ENCODE data around the gene UBE4B. TPM values are rescaled to one million over a fixed set of nuclear protein-coding genes. Genes with fewer than 3 reads are reported as not detected.

UBE4B gene
- total and polyA plus RNA-seq, 9 of the 15 experiments (the other 6 are each of a cell fraction or from before 2014, with no cell fraction given): 11.7 to 73.7 (median 40.1) TPM

DNA sequence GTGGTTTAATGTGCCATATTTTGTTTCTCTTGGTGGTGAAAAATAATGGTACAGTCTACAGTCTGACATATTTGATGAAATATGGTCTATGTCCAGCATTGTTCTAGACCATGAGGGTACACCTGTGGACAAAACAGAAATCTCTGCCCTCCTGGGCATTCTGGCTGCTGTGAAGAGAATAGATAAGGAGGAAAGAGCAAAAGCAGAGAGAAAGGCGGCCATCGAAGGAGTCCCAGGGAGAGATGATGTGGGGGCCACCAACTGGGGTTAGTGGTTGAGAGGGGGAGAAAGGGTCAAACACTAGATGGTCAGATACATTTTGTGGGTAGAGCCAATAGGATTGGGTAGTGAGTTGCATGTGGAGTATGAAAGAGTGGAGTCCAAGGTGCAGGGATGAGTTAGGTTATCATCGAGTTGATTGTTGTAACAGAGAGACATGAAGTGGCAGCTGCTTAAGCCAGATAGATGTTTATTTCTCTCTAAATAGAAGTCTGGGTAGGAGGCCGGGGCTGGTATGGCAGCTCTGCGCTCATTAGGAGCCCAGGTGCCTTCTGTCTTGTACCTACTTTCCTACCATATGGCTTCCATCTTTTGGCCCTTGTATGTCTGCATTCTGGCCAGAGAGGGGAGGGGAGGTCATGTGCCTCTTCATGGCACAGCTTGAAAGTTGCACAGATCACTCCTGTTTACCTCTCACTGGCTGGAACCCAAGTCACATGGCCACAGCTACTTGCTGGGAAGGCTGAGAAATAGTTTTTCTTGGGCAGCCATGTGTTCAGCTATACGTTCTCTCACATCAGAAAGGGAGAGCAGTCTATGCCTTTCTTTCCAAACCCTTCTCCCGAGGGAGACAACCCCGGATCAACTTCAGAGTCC is 13.0 kb downstream of the UBE4B start (continued):
- TF ChIP-seq, protein P1, sequence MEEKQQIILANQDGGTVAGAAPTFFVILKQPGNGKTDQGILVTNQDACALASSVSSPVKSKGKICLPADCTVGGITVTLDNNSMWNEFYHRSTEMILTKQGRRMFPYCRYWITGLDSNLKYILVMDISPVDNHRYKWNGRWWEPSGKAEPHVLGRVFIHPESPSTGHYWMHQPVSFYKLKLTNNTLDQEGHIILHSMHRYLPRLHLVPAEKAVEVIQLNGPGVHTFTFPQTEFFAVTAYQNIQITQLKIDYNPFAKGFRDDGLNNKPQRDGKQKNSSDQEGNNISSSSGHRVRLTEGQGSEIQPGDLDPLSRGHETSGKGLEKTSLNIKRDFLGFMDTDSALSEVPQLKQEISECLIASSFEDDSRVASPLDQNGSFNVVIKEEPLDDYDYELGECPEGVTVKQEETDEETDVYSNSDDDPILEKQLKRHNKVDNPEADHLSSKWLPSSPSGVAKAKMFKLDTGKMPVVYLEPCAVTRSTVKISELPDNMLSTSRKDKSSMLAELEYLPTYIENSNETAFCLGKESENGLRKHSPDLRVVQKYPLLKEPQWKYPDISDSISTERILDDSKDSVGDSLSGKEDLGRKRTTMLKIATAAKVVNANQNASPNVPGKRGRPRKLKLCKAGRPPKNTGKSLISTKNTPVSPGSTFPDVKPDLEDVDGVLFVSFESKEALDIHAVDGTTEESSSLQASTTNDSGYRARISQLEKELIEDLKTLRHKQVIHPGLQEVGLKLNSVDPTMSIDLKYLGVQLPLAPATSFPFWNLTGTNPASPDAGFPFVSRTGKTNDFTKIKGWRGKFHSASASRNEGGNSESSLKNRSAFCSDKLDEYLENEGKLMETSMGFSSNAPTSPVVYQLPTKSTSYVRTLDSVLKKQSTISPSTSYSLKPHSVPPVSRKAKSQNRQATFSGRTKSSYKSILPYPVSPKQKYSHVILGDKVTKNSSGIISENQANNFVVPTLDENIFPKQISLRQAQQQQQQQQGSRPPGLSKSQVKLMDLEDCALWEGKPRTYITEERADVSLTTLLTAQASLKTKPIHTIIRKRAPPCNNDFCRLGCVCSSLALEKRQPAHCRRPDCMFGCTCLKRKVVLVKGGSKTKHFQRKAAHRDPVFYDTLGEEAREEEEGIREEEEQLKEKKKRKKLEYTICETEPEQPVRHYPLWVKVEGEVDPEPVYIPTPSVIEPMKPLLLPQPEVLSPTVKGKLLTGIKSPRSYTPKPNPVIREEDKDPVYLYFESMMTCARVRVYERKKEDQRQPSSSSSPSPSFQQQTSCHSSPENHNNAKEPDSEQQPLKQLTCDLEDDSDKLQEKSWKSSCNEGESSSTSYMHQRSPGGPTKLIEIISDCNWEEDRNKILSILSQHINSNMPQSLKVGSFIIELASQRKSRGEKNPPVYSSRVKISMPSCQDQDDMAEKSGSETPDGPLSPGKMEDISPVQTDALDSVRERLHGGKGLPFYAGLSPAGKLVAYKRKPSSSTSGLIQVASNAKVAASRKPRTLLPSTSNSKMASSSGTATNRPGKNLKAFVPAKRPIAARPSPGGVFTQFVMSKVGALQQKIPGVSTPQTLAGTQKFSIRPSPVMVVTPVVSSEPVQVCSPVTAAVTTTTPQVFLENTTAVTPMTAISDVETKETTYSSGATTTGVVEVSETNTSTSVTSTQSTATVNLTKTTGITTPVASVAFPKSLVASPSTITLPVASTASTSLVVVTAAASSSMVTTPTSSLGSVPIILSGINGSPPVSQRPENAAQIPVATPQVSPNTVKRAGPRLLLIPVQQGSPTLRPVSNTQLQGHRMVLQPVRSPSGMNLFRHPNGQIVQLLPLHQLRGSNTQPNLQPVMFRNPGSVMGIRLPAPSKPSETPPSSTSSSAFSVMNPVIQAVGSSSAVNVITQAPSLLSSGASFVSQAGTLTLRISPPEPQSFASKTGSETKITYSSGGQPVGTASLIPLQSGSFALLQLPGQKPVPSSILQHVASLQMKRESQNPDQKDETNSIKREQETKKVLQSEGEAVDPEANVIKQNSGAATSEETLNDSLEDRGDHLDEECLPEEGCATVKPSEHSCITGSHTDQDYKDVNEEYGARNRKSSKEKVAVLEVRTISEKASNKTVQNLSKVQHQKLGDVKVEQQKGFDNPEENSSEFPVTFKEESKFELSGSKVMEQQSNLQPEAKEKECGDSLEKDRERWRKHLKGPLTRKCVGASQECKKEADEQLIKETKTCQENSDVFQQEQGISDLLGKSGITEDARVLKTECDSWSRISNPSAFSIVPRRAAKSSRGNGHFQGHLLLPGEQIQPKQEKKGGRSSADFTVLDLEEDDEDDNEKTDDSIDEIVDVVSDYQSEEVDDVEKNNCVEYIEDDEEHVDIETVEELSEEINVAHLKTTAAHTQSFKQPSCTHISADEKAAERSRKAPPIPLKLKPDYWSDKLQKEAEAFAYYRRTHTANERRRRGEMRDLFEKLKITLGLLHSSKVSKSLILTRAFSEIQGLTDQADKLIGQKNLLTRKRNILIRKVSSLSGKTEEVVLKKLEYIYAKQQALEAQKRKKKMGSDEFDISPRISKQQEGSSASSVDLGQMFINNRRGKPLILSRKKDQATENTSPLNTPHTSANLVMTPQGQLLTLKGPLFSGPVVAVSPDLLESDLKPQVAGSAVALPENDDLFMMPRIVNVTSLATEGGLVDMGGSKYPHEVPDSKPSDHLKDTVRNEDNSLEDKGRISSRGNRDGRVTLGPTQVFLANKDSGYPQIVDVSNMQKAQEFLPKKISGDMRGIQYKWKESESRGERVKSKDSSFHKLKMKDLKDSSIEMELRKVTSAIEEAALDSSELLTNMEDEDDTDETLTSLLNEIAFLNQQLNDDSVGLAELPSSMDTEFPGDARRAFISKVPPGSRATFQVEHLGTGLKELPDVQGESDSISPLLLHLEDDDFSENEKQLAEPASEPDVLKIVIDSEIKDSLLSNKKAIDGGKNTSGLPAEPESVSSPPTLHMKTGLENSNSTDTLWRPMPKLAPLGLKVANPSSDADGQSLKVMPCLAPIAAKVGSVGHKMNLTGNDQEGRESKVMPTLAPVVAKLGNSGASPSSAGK (IDR thresholded peaks at IDR 0.05): peak; percentile 41
- TF ChIP-seq BHLHE40 (IDR thresholded peaks at IDR 0.05; ENCODE audit: low read length): peak; percentile 45
- TF ChIP-seq EP400 (IDR thresholded peaks at IDR 0.05): peak; percentile 57; the same call in 1 of the 2 replicates
- peak; percentile 76 for TF ChIP-seq MYC (IDR thresholded peaks at IDR 0.05; ENCODE audit: low read depth, low read length)
- no peak for TF ChIP-seq MYC (CRISPR knock-in tag; IDR thresholded peaks at IDR 0.05; ENCODE audit: borderline replicate concordance, low read depth)
- TF ChIP-seq, protein P2, sequence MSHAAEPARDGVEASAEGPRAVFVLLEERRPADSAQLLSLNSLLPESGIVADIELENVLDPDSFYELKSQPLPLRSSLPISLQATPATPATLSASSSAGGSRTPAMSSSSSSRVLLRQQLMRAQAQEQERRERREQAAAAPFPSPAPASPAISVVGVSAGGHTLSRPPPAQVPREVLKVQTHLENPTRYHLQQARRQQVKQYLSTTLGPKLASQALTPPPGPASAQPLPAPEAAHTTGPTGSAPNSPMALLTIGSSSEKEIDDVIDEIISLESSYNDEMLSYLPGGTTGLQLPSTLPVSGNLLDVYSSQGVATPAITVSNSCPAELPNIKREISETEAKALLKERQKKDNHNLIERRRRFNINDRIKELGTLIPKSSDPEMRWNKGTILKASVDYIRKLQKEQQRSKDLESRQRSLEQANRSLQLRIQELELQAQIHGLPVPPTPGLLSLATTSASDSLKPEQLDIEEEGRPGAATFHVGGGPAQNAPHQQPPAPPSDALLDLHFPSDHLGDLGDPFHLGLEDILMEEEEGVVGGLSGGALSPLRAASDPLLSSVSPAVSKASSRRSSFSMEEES (CRISPR knock-in tag; IDR thresholded peaks at IDR 0.05): peak; percentile 31
- peak; percentile 45; the same call in 1 of the 2 replicates for TF ChIP-seq PHB2 (IDR thresholded peaks at IDR 0.05; ENCODE audit: low read depth)
- peak; percentile 75 for TF ChIP-seq NCOR1 (IDR thresholded peaks at IDR 0.05)
- TF ChIP-seq ZNF583 (CRISPR knock-in tag; IDR thresholded peaks at IDR 0.05): peak; percentile 27; the same call in 1 of the 2 replicates
- no peak for TF ChIP-seq ZNF165 (CRISPR knock-in tag; IDR thresholded peaks at IDR 0.05; ENCODE audit: borderline replicate concordance)
- TF ChIP-seq CBFA2T2 (conservative IDR thresholded peaks at IDR 0.05): peak; percentile 85
- 0 out of 2 replicates have a peak, but pooled peaks have one; percentile 57 for TF ChIP-seq DPF2 (IDR thresholded peaks at IDR 0.05)
- TF ChIP-seq ZNF174 (CRISPR knock-in tag; IDR thresholded peaks at IDR 0.05): no peak
- TF ChIP-seq DDX20 (tag; IDR thresholded peaks at IDR 0.05; ENCODE audit: low read depth): no peak
- TF ChIP-seq MBD2 (IDR thresholded peaks at IDR 0.05; ENCODE audit: borderline replicate concordance, low read depth): 0 out of 2 replicates have a peak, but pooled peaks have one; percentile 20
- TF ChIP-seq FUS (optimal IDR thresholded peaks at IDR 0.05; ENCODE audit: low read depth, low read length): no peak

All from K562 (cell line).